WTC11 (cell line): ENCODE results near the gene SENP1. TPM values are rescaled to one million over a fixed set of nuclear protein-coding genes. Genes with fewer than 3 reads are reported as not detected.

Experiments
- ATAC-seq: fragments of 200-7000 bp; cut with Tn5 transposase; 2 replicates; pipeline ENCODE4 v1.10.0; 2021; ENCODE audit warnings: mild to moderate bottlenecking, moderate library complexity
- CTCF ChIA-PET: fragments of 300-600 bp; sonication (Branson Sonifier 250); formaldehyde crosslinking; loops from one replicate; lab custom pipeline; 2021; ENCODE audit warnings: antibody characterized with exemption; lab: Charles Lee
- POLR2A ChIA-PET: fragments of 350-600 bp; sonication (Branson Sonifier 250); formaldehyde crosslinking; loops from one replicate; lab custom pipeline; 2021; ENCODE audit warnings: antibody characterized with exemption; lab: Charles Lee
- DNase-seq: peaks from one replicate; pipeline ENCODE4 v3.0.0; 2021; ENCODE audit warnings: low spot score
- H3K27ac Mint-ChIP-seq: 2 replicates; pipeline ENCODE4 v1.8.0; 2021; ENCODE audit warnings: mixed read lengths
- H3K27me3 Mint-ChIP-seq: 2 replicates; pipeline ENCODE4 v1.8.0; 2021; ENCODE audit warnings: low read depth, mild to moderate bottlenecking, moderate library complexity, mixed read lengths
- H3K36me3 Mint-ChIP-seq: 2 replicates; pipeline ENCODE4 v1.8.0; 2021; ENCODE audit warnings: mixed read lengths
- H3K4me1 Mint-ChIP-seq: 2 replicates; pipeline ENCODE4 v1.8.0; 2022; ENCODE audit warnings: mixed read lengths
- H3K4me3 Mint-ChIP-seq: 2 replicates; pipeline ENCODE4 v1.8.0; 2021; ENCODE audit warnings: mild to moderate bottlenecking, moderate library complexity, mixed read lengths
- H3K9me3 Mint-ChIP-seq: 2 replicates; pipeline ENCODE4 v1.8.0; 2021; ENCODE audit warnings: mixed read lengths
- CREM ChIP-seq: sonication (generic); formaldehyde crosslinking; IDR thresholded peaks from 2 replicates; pipeline ENCODE4 v1.8.1; 2022; ENCODE audit warnings: mild to moderate bottlenecking, missing genetic modification reagents, moderate library complexity
- E2F1 ChIP-seq: sonication (generic); formaldehyde crosslinking; IDR thresholded peaks from 2 replicates; pipeline ENCODE4 v1.8.0; 2022; ENCODE audit warnings: mild to moderate bottlenecking, missing genetic modification reagents
- E2F5 ChIP-seq: sonication (generic); formaldehyde crosslinking; IDR thresholded peaks from 2 replicates; pipeline ENCODE4 v1.8.1; 2022; ENCODE audit warnings: mild to moderate bottlenecking, moderate library complexity, missing genetic modification reagents
- ELF4 ChIP-seq: sonication (generic); formaldehyde crosslinking; IDR thresholded peaks from 2 replicates; pipeline ENCODE4 v1.8.1; 2022; ENCODE audit warnings: low read depth, mild to moderate bottlenecking, moderate library complexity, missing genetic modification reagents
- ESRRA ChIP-seq: sonication (generic); formaldehyde crosslinking; IDR thresholded peaks from 2 replicates; pipeline ENCODE4 v1.8.1; 2022; ENCODE audit warnings: mild to moderate bottlenecking, missing genetic modification reagents, borderline replicate concordance
- GTF2I ChIP-seq: fragments of 250-450 bp; sonication (Bioruptor Pico); conservative IDR thresholded peaks from 2 replicates; pipeline ENCODE4 v1.4.0; 2021; ENCODE audit warnings: mild to moderate bottlenecking
- HMGA2 ChIP-seq: fragments of 250-450 bp; sonication (Bioruptor Pico); IDR thresholded peaks from 2 replicates; pipeline ENCODE4 v1.4.0; 2021; ENCODE audit warnings: mild to moderate bottlenecking, moderate library complexity
- JAZF1 ChIP-seq: fragments of 250-450 bp; sonication (Bioruptor Pico); IDR thresholded peaks from 2 replicates; pipeline ENCODE4 v1.9.0; 2021; ENCODE audit warnings: moderate library complexity, mild to moderate bottlenecking, inconsistent platforms
- NFATC4 ChIP-seq: fragments of 250-450 bp; sonication (Bioruptor Pico); IDR thresholded peaks from 2 replicates; pipeline ENCODE4 v1.9.0; 2021; ENCODE audit warnings: mild to moderate bottlenecking
- NFYB ChIP-seq: sonication (generic); formaldehyde crosslinking; conservative IDR thresholded peaks from 2 replicates; pipeline ENCODE4 v1.8.0; 2022; ENCODE audit warnings: low read depth, missing genetic modification reagents
- NR2C2 ChIP-seq: sonication (generic); formaldehyde crosslinking; IDR thresholded peaks from 2 replicates; pipeline ENCODE4 v1.8.0; 2022; ENCODE audit warnings: mild to moderate bottlenecking, missing genetic modification reagents
- RELA ChIP-seq: sonication (generic); formaldehyde crosslinking; IDR thresholded peaks from 2 replicates; pipeline ENCODE4 v1.8.1; 2022; ENCODE audit warnings: missing genetic modification reagents, mild to moderate bottlenecking, borderline replicate concordance
- SMAD4 ChIP-seq: sonication (generic); formaldehyde crosslinking; IDR thresholded peaks from 2 replicates; pipeline ENCODE4 v1.8.0; 2022; ENCODE audit warnings: mild to moderate bottlenecking, missing genetic modification reagents
- SOX15 ChIP-seq: fragments of 250-450 bp; sonication (Bioruptor Pico); IDR thresholded peaks from 2 replicates; pipeline ENCODE4 v1.9.0; 2021; ENCODE audit warnings: mild to moderate bottlenecking
- USF1 ChIP-seq: sonication (generic); formaldehyde crosslinking; IDR thresholded peaks from 2 replicates; pipeline ENCODE4 v1.8.0; 2022; ENCODE audit warnings: mild to moderate bottlenecking, missing genetic modification reagents
- ZNF671 ChIP-seq: fragments of 250-450 bp; sonication (Bioruptor Pico); IDR thresholded peaks from 2 replicates; pipeline ENCODE4 v1.8.0; 2021; ENCODE audit warnings: mild to moderate bottlenecking
- total RNA-seq: library from RNA; stranded (reverse); gene quantifications from 3 replicates; pipeline ENCODE4 v1.2.3, GENCODE V29; 2021
- TF ChIP-seq, protein P1 (sequence below): sonication (generic); formaldehyde crosslinking; IDR thresholded peaks from 2 replicates; pipeline ENCODE4 v1.8.1; 2023; ENCODE audit warnings: mild to moderate bottlenecking, missing genetic modification reagents, moderate library complexity
- TF ChIP-seq, protein P2 (sequence below): fragments of 250-450 bp; sonication (Bioruptor Pico); IDR thresholded peaks from 2 replicates; pipeline ENCODE4 v1.9.0; 2021; ENCODE audit warnings: mild to moderate bottlenecking
- TF ChIP-seq, protein P3 (sequence below): fragments of 250-450 bp; sonication (Bioruptor Pico); IDR thresholded peaks from 2 replicates; pipeline ENCODE4 v1.8.0; 2021; ENCODE audit warnings: mild to moderate bottlenecking
- TF ChIP-seq, protein P4 (sequence below): sonication (generic); formaldehyde crosslinking; IDR thresholded peaks from 2 replicates; pipeline ENCODE4 v1.8.0; 2022; ENCODE audit warnings: missing genetic modification reagents
- TF ChIP-seq, protein P5 (sequence below): sonication (generic); formaldehyde crosslinking; IDR thresholded peaks from 2 replicates; pipeline ENCODE4 v1.8.0; 2023; ENCODE audit warnings: mild to moderate bottlenecking, missing genetic modification reagents

SENP1 gene
- total RNA-seq, 1 experiment from 2014 or later = 20.4 TPM

GRCh38 chr12:48045965-48046518, 59.8 kb downstream of the SENP1 start:
- H3K4me1 Mint-ChIP-seq = no peaks in the 10 kb centered on the region
- ATAC-seq = no peak
- CTCF ChIA-PET = interaction anchor here (1.3 kb wide), 1 partner anchor 111 kb away, joined by 8 read pairs; the partner anchor contains the start of gene ASB8
- TF ChIP-seq SMAD4 (no peak), NR2C2 (CRISPR knock-in tag) (no peak), ZNF671 (CRISPR knock-in tag) (no peak), ELF4 (CRISPR knock-in tag) (no peak), RELA (CRISPR knock-in tag) (no peak), CREM (CRISPR knock-in tag) (no peak), ESRRA (CRISPR knock-in tag) (no peak), E2F1 (CRISPR knock-in tag) (no peak), HMGA2 (CRISPR knock-in tag) (no peak), NFYB (CRISPR knock-in tag) (no peak), USF1 (CRISPR knock-in tag) (no peak), JAZF1 (CRISPR knock-in tag) (no peak), E2F5 (no peak), SOX15 (CRISPR knock-in tag) (no peak), NFATC4 (CRISPR knock-in tag) (no peak)
- TF ChIP-seq, protein P1, sequence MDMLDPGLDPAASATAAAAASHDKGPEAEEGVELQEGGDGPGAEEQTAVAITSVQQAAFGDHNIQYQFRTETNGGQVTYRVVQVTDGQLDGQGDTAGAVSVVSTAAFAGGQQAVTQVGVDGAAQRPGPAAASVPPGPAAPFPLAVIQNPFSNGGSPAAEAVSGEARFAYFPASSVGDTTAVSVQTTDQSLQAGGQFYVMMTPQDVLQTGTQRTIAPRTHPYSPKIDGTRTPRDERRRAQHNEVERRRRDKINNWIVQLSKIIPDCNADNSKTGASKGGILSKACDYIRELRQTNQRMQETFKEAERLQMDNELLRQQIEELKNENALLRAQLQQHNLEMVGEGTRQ = no peak
- TF ChIP-seq, protein P2, sequence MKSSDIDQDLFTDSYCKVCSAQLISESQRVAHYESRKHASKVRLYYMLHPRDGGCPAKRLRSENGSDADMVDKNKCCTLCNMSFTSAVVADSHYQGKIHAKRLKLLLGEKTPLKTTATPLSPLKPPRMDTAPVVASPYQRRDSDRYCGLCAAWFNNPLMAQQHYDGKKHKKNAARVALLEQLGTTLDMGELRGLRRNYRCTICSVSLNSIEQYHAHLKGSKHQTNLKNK (CRISPR knock-in tag) = no peak
- TF ChIP-seq, protein P3, sequence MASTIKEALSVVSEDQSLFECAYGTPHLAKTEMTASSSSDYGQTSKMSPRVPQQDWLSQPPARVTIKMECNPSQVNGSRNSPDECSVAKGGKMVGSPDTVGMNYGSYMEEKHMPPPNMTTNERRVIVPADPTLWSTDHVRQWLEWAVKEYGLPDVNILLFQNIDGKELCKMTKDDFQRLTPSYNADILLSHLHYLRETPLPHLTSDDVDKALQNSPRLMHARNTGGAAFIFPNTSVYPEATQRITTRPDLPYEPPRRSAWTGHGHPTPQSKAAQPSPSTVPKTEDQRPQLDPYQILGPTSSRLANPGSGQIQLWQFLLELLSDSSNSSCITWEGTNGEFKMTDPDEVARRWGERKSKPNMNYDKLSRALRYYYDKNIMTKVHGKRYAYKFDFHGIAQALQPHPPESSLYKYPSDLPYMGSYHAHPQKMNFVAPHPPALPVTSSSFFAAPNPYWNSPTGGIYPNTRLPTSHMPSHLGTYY (CRISPR knock-in tag) = no peak
- POLR2A ChIA-PET = no interaction called here
- peaks cover 37% of the 10 kb centered on the region for H3K36me3 Mint-ChIP-seq
- no peak overlapping the region for H3K4me3 Mint-ChIP-seq
- DNase-seq = no peak
- no peak overlapping the region for H3K27ac Mint-ChIP-seq
- H3K9me3 Mint-ChIP-seq = no peaks in the 10 kb centered on the region
- no peaks in the 10 kb centered on the region; the same call in 1 of the 2 replicates for H3K27me3 Mint-ChIP-seq

DNA sequence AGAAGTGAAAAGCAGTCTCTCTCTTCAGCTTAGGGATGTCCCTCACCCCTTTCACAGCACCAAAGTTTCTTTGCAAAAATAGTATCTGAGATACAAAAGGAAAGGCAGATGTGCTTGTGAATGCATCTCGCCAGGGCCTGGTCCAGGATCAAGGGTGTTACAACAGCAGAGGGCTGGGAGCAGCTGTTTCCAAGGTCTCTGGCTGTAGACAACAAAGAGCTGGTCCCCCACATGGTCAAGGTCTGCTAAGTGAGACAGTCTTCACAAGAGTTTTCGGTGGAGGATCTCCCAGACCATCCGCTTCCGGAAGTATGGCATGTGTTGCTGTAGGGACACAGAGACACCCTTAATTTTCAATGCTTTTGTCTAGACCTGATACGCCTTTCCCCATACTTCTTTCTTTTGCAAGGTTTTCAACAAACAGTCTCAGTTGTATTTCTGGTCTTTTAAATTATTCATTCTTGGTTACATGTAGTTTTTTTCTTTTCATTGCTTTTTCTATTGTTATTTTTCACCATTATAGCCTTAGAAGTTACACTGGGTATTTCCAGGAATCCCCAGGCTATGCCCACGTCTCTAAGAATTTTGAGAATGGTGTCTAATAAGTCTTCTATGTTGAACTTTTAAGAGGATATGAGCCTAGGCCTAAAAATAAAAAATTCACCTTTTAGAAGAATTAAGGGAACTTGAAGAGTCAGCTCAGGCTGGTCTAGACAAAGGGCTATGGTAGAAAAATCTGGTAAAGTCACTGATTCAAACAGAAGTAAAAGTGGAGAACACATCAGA, 60.6 kb downstream of the SENP1 start:
- no peak for DNase-seq
- Mint-ChIP-seq H3K9me3 (no peaks in the 10 kb centered on the region), H3K4me3 (no peak overlapping the region), H3K27ac (no peak overlapping the region), H3K27me3 (no peaks in the 10 kb centered on the region; the same call in 1 of the 2 replicates), H3K36me3 (peaks cover 37% of the 10 kb centered on the region), H3K4me1 (no peaks in the 10 kb centered on the region)
- POLR2A ChIA-PET = no interaction called here
- no peak for ATAC-seq
- CTCF ChIA-PET = no interaction called here
- no peak for TF ChIP-seq GTF2I (CRISPR knock-in tag)
- TF ChIP-seq, protein P4, sequence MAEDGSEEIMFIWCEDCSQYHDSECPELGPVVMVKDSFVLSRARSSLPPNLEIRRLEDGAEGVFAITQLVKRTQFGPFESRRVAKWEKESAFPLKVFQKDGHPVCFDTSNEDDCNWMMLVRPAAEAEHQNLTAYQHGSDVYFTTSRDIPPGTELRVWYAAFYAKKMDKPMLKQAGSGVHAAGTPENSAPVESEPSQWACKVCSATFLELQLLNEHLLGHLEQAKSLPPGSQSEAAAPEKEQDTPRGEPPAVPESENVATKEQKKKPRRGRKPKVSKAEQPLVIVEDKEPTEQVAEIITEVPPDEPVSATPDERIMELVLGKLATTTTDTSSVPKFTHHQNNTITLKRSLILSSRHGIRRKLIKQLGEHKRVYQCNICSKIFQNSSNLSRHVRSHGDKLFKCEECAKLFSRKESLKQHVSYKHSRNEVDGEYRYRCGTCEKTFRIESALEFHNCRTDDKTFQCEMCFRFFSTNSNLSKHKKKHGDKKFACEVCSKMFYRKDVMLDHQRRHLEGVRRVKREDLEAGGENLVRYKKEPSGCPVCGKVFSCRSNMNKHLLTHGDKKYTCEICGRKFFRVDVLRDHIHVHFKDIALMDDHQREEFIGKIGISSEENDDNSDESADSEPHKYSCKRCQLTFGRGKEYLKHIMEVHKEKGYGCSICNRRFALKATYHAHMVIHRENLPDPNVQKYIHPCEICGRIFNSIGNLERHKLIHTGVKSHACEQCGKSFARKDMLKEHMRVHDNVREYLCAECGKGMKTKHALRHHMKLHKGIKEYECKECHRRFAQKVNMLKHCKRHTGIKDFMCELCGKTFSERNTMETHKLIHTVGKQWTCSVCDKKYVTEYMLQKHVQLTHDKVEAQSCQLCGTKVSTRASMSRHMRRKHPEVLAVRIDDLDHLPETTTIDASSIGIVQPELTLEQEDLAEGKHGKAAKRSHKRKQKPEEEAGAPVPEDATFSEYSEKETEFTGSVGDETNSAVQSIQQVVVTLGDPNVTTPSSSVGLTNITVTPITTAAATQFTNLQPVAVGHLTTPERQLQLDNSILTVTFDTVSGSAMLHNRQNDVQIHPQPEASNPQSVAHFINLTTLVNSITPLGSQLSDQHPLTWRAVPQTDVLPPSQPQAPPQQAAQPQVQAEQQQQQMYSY (CRISPR knock-in tag) = no peak
- TF ChIP-seq, protein P5, sequence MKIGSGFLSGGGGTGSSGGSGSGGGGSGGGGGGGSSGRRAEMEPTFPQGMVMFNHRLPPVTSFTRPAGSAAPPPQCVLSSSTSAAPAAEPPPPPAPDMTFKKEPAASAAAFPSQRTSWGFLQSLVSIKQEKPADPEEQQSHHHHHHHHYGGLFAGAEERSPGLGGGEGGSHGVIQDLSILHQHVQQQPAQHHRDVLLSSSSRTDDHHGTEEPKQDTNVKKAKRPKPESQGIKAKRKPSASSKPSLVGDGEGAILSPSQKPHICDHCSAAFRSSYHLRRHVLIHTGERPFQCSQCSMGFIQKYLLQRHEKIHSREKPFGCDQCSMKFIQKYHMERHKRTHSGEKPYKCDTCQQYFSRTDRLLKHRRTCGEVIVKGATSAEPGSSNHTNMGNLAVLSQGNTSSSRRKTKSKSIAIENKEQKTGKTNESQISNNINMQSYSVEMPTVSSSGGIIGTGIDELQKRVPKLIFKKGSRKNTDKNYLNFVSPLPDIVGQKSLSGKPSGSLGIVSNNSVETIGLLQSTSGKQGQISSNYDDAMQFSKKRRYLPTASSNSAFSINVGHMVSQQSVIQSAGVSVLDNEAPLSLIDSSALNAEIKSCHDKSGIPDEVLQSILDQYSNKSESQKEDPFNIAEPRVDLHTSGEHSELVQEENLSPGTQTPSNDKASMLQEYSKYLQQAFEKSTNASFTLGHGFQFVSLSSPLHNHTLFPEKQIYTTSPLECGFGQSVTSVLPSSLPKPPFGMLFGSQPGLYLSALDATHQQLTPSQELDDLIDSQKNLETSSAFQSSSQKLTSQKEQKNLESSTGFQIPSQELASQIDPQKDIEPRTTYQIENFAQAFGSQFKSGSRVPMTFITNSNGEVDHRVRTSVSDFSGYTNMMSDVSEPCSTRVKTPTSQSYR (CRISPR knock-in tag) = no peak
- TF ChIP-seq, protein P3 (CRISPR knock-in tag) = no peak
